ENCODE measurements around the gene ATP2B3.

The ATP2B3 gene

GRCh38 chrX:153511784-153512500 is 5.5 kb upstream of the ATP2B3 start:
- no peak for DNase-seq

- no peak for DNase-seq
Measured at GRCh38 chrX:153512501-153512893, 4.9 kb upstream of the ATP2B3 start.

- no peak for DNase-seq
Measured at GRCh38 chrX:153513265-153513664, 4.2 kb upstream of the ATP2B3 start.

- DNase-seq = no peak
Measured at GRCh38 chrX:153514259-153514658, 3.2 kb upstream of the ATP2B3 start.

GRCh38 chrX:153515435-153515834 is 2.0 kb upstream of the ATP2B3 start:
- DNase-seq = no peak

GRCh38 chrX:153516073-153516472 is 1.4 kb upstream of the ATP2B3 start:
- no peak for DNase-seq

- no peak for DNase-seq
Measured at GRCh38 chrX:153517946-153518834, 748 bp downstream of the ATP2B3 start.

GRCh38 chrX:153519569-153520286 is 2.3 kb downstream of the ATP2B3 start:
- DNase-seq = no peak

GRCh38 chrX:153520287-153520917 is 3.0 kb downstream of the ATP2B3 start:
- no peak for DNase-seq

GRCh38 chrX:153521034-153521433 is 3.6 kb downstream of the ATP2B3 start:
- no peak for DNase-seq

- DNase-seq = no peak
Measured at GRCh38 chrX:153522259-153522658, 4.8 kb downstream of the ATP2B3 start.

GRCh38 chrX:153523269-153523668 is 5.8 kb downstream of the ATP2B3 start:
- DNase-seq = no peak

GRCh38 chrX:153524234-153524633 is 6.8 kb downstream of the ATP2B3 start:
- DNase-seq = no peak

- DNase-seq = no peak
Measured at GRCh38 chrX:153525451-153525850, 8.0 kb downstream of the ATP2B3 start.

GRCh38 chrX:153526042-153526441 is 8.6 kb downstream of the ATP2B3 start:
- DNase-seq = no peak

- DNase-seq = no peak
Measured at GRCh38 chrX:153526801-153527200, 9.4 kb downstream of the ATP2B3 start.

GRCh38 chrX:153527208-153527607 is 9.8 kb downstream of the ATP2B3 start:
- DNase-seq = no peak

- DNase-seq = no peak
Measured at GRCh38 chrX:153530411-153531129, 13.1 kb downstream of the ATP2B3 start.

GRCh38 chrX:153533091-153533490 is 15.6 kb downstream of the ATP2B3 start:
- no peak for DNase-seq

GRCh38 chrX:153537080-153537479 is 19.6 kb downstream of the ATP2B3 start:
- DNase-seq = no peak

GRCh38 chrX:153537526-153538295 is 20.3 kb downstream of the ATP2B3 start:
- no peak for DNase-seq

- no peak for DNase-seq
Measured at GRCh38 chrX:153538424-153538823, 21.0 kb downstream of the ATP2B3 start.

Data from NK-92 treated with Interleukin-12 subunit alpha and Interleukin-12 subunit beta, amount 100 ng/mL, for 24 hours (cell line).